GM19372 (cell line): Measurements from ENCODE around the gene KIAA1614.

Source experiments
- ATAC-seq: cut with Tn5 transposase; IDR thresholded peaks from one replicate; pipeline ENCODE4 v1.9.1; 2021; ENCODE audit warnings: mild to moderate bottlenecking, low read depth, moderate library complexity; ENCODE audit not compliant: unreplicated experiment

The KIAA1614 gene

GRCh38 chr1:180912801-180913565, at the start of gene KIAA1614:
TSS of gene KIAA1614 (plus strand) at chr1:180912897. CDS start at chr1:180913244, 347 bp downstream.
- no peak for ATAC-seq

- ATAC-seq, result no peak
Observed at GRCh38 chr1:180863158-180863775, 49.4 kb upstream of the KIAA1614 start.

GRCh38 chr1:180881806-180882509, 30.7 kb upstream of the KIAA1614 start:
- ATAC-seq, result peak; percentile 54

GRCh38 chr1:180884588-180885300, 28.0 kb upstream of the KIAA1614 start:
- ATAC-seq, result no peak

GRCh38 chr1:180886338-180886737, 26.4 kb upstream of the KIAA1614 start:
- ATAC-seq, result no peak

- no peak for ATAC-seq
Observed at GRCh38 chr1:180887841-180888240, 24.9 kb upstream of the KIAA1614 start.

- peak; percentile 72 for ATAC-seq
Observed at GRCh38 chr1:180888870-180889269, 23.8 kb upstream of the KIAA1614 start.

GRCh38 chr1:180889325-180889724, 23.4 kb upstream of the KIAA1614 start:
- no peak for ATAC-seq

- no peak for ATAC-seq
Observed at GRCh38 chr1:180892272-180892671, 20.4 kb upstream of the KIAA1614 start.

- ATAC-seq, result no peak
Observed at GRCh38 chr1:180892675-180893074, 20.0 kb upstream of the KIAA1614 start.

- ATAC-seq, result no peak
Observed at GRCh38 chr1:180893614-180894013, 19.1 kb upstream of the KIAA1614 start.

- ATAC-seq, result no peak
Observed at GRCh38 chr1:180896161-180896560, 16.5 kb upstream of the KIAA1614 start.

- no peak for ATAC-seq
Observed at GRCh38 chr1:180898441-180899219, 14.1 kb upstream of the KIAA1614 start.

- ATAC-seq, result no peak
Observed at GRCh38 chr1:180899262-180899661, 13.4 kb upstream of the KIAA1614 start.

- no peak for ATAC-seq
Observed at GRCh38 chr1:180901076-180901990, 11.4 kb upstream of the KIAA1614 start.

- no peak for ATAC-seq
Observed at GRCh38 chr1:180902541-180902940, 10.2 kb upstream of the KIAA1614 start.

- ATAC-seq, result no peak
Observed at GRCh38 chr1:180905927-180906326, 6.8 kb upstream of the KIAA1614 start.

GRCh38 chr1:180906511-180906910, 6.2 kb upstream of the KIAA1614 start:
- ATAC-seq, result no peak
